Gastrocnemius medialis (tissue), 4 donors: ENCODE measurements around the gene PILRB.

Experiments used
- CTCF ChIP-seq, 5 experiments: fragments of 450-650 bp in 3 of 5; fragments of 200-600 bp in 2 of 5; sonication (generic) in 2 of 5; IDR thresholded peaks in 4 of 5; conservative IDR thresholded peaks in 1 of 5; 1 replicate in 4 of 5; 2 replicates in 1 of 5; pipeline ENCODE4 v1.5.1; 2016 to 2019; ENCODE audit warnings: antibody characterized with exemption in 5 of 5, mild to moderate bottlenecking in 3 of 5, moderate library complexity in 3 of 5
- POLR2A ChIP-seq, 2 donors: fragments of 450-650 bp; IDR thresholded peaks; one replicate each; pipeline ENCODE4 v1.6.1; 2017; ENCODE audit warnings: antibody characterized with exemption in 2 of 2, mild to moderate bottlenecking in 2 of 2, moderate library complexity in 2 of 2

- TF ChIP-seq CTCF (IDR thresholded peaks at IDR 0.05 in 4 of 5, conservative IDR thresholded peaks at IDR 0.05 in 1 of 5) = no peak
- TF ChIP-seq POLR2A (IDR thresholded peaks at IDR 0.05) = no peak
Measured at GRCh38 chr7:100387695-100388094, 29.8 kb downstream of the PILRB start.
